Upper lobe of left lung (tissue), 6 donors: ENCODE results near the gene FTL. TPM values are rescaled to one million over a fixed set of nuclear protein-coding genes. Genes with fewer than 3 reads are reported as not detected.

Experiments
- ATAC-seq, 2 donors: fragments of 200-7000 bp; cut with Tn5 transposase; one replicate each; pipeline ENCODE4 v1.9.1; 2022; ENCODE audit warnings: mild to moderate bottlenecking in 2 of 2, moderate library complexity in 2 of 2; ENCODE audit not compliant: low FRiP score in 2 of 2
- DNase-seq, 2 donors: peaks; one replicate each; pipeline ENCODE4 v3.0.0-alpha.2; 2019 to 2020
- H3K27ac ChIP-seq, 4 donors: fragments of 200-600 bp; sonication (generic); one replicate each; pipeline ENCODE4 v1.5.1; 2016 to 2019
- H3K27me3 ChIP-seq, 4 donors: fragments of 200-600 bp; sonication (generic); one replicate each; pipeline ENCODE4 v1.5.1; 2017 to 2019
- H3K36me3 ChIP-seq, 4 donors: fragments of 200-600 bp; sonication (generic); one replicate each; pipeline ENCODE4 v1.5.1; 2016 to 2019
- H3K4me1 ChIP-seq, 4 donors: fragments of 200-600 bp; sonication (generic); one replicate each; pipeline ENCODE4 v1.5.1; 2018 to 2019
- H3K4me3 ChIP-seq, 4 donors: fragments of 200-600 bp; sonication (generic); one replicate each; pipeline ENCODE4 v1.5.1; 2017 to 2019; ENCODE audit warnings: mild to moderate bottlenecking in 2 of 4, moderate library complexity in 1 of 4
- H3K9me3 ChIP-seq, 4 donors: fragments of 200-600 bp; sonication (generic); one replicate each; pipeline ENCODE4 v1.5.1; 2018 to 2019
- CTCF ChIP-seq, 6 experiments: fragments of 450-650 bp in 4 of 6; fragments of 200-600 bp in 2 of 6; sonication (generic) in 2 of 6; IDR thresholded peaks; one replicate each; pipeline ENCODE4 v1.5.1; 2016 to 2019; ENCODE audit warnings: antibody characterized with exemption in 6 of 6
- EP300 ChIP-seq, 4 donors: sonication (generic); formaldehyde crosslinking; IDR thresholded peaks; one replicate each; pipeline ENCODE4 v1.5.1; 2017; ENCODE audit warnings: antibody characterized with exemption in 4 of 4, control low read depth in 2 of 4
- POLR2A ChIP-seq, 4 donors: fragments of 450-650 bp; IDR thresholded peaks; one replicate each; pipeline ENCODE4 v1.5.1; 2016 to 2017; ENCODE audit warnings: antibody characterized with exemption in 4 of 4, mild to moderate bottlenecking in 2 of 4
- POLR2AphosphoS5 ChIP-seq, 2 donors: sonication (generic); formaldehyde crosslinking; IDR thresholded peaks; one replicate each; pipeline ENCODE4 v1.5.1; 2017; ENCODE audit warnings: antibody characterized with exemption in 2 of 2
- WGBS, 2 donors: methylation state at CpG; one replicate each; pipeline ENCODE4 v1.1.5; 2017 to 2018; 5-methylcytosine and 5-hydroxymethylcytosine counted together
- total RNA-seq, 6 donors: library from RNA; depleted of rRNA in 4 of 6; stranded (reverse); fragments of >200 nt in 4 of 6; gene quantifications; one replicate each; pipeline versions ENCODE4 v1.1.0 to v1.2.1, GENCODE V29; 2016 to 2021
- donor health status: DM: no; HTN: no; CAD: no; lungs with moderate emphysema.
- donor health status: DM: no; HTN: yes; CAD: no; lungs with severe emphysema.

The FTL gene
- total RNA-seq, 6 donors from 2014 or later, result 5,928 to 23,282 (median 11,982) TPM

DNA sequence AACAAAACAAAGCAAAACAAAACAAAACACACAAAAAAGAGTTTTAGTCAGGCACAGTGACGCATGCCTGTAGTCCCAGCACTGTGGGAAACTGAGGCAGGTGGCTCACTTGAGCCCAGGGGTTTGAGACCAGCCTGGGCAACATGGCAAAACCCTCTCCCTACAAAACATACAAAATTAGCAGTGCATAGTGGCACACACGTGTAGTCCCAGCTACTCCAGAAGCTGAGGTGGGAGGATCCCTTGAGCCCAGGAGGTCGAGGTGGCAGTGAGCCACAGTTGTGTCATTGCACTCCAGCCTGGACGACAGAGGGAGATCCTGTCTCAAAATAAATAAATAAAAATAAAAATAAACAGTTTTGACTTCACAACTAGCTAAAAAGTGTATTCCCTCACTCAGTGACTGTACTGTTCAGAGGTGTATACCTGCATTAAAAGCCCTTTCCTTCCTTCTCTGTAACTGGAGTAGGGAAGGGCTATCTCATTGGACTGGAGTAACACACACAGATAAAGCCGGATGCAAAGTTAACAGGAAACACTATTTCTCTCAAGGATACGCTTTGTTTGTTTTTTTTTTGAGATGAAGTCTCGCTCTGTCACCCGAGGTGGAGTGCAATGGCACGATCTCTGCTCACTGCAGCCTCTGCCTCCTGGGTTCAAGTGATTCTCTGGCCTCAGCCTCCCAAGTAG, 14.1 kb upstream of the FTL start:
- Histone ChIP-seq H3K27me3 (no peaks in the 10 kb centered on the region), H3K4me1 (peaks cover 8 to 15% (median 10%) of the 10 kb centered on the region in 4 donors), H3K9me3 (peaks cover 0 to 7% (median 0%) of the 10 kb centered on the region in 4 donors), H3K4me3 (no peak overlapping the region), H3K27ac (no peak overlapping the region), H3K36me3 (no peaks in the 10 kb centered on the region)
- WGBS, 2 donors, result 55 to 58% methylated on average over 8 to 9 of the region's 9 CpGs
- no peak for ATAC-seq
- no peak for TF ChIP-seq CTCF (IDR thresholded peaks at IDR 0.05)
- no peak for TF ChIP-seq POLR2AphosphoS5 (IDR thresholded peaks at IDR 0.05)
- TF ChIP-seq POLR2A (IDR thresholded peaks at IDR 0.05), result no peak
- no peak for TF ChIP-seq EP300 (IDR thresholded peaks at IDR 0.05)
- no peak for DNase-seq

DNA sequence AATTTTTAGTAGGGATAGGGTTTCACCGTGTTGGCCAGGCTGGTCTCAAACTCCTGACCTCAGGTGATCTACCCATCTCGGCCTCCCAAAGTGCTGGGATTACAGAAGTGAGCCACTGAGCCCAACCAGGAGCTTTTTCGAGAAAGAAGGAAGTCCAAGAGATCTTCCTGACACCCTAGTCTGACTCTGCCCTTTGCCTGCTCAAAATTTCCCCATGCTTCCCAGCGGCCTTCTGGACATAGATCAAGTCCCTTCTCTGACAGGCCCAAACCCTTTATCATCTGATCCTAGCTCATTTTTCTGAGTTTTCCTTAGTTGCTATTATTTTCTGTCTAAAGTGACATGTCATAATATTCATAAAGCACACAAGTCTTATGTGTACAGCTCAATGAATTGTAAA, 12.0 kb upstream of the FTL start:
- WGBS, 2 donors, result 75 to 88% methylated on average over 3 to 4 of the region's 4 CpGs
- Histone ChIP-seq H3K9me3 (no peaks in the 10 kb centered on the region), H3K4me3 (no peak overlapping the region), H3K27ac (no peak overlapping the region), H3K36me3 (peaks cover 0 to 5% (median 0%) of the 10 kb centered on the region in 4 donors), H3K27me3 (no peaks in the 10 kb centered on the region), H3K4me1 (peaks cover 11 to 17% (median 13%) of the 10 kb centered on the region in 4 donors)
- TF ChIP-seq CTCF (IDR thresholded peaks at IDR 0.05), result no peak
- no peak for TF ChIP-seq POLR2A (IDR thresholded peaks at IDR 0.05)
- no peak for TF ChIP-seq POLR2AphosphoS5 (IDR thresholded peaks at IDR 0.05)
- no peak for TF ChIP-seq EP300 (IDR thresholded peaks at IDR 0.05)
- ATAC-seq, result no peak
- no peak for DNase-seq

DNA sequence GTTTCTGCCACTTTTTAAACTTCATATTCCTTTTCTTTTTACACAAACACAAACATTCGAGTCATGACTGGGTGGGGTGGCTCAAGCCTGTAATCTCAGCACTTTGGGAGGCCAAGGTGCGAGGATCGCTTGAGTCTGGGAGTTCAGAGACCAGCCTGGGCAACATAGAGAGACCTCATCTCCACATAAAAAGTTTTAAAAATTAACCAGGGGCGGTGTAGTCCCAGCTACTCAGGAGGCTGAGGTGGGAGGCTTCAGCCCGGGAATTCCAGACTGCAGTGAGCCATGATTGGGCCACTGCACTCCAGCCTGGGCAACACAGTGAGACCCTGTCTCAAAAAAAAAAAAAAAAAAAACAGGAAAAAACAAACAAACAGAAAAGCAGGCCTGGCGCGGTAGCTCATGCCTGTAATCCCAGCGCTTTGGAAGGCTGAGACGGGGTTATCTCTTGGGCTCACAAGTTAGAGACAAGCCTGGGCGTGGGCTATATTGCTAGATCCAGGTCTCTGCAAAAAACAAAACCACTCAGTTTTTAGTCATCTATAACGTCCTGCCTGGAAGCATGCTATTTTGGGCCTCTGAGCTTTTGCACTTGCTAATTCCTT, 11.0 kb upstream of the FTL start:
- Histone ChIP-seq H3K4me3 (peak overlapping the region in 3 of 4 donors; percentile 79 to 87 (median 87)), H3K27me3 (no peaks in the 10 kb centered on the region), H3K4me1 (peaks cover 11 to 17% (median 13%) of the 10 kb centered on the region in 4 donors), H3K9me3 (no peaks in the 10 kb centered on the region), H3K27ac (peak overlapping the region; percentile 79 to 95 (median 85)), H3K36me3 (peaks cover 0 to 5% (median 0%) of the 10 kb centered on the region in 4 donors)
- 64 to 76% methylated on average over 11 of the region's 11 CpGs for WGBS, 2 donors
- ATAC-seq, result no peak
- no peak for DNase-seq
- TF ChIP-seq CTCF (IDR thresholded peaks at IDR 0.05) (no peak), EP300 (IDR thresholded peaks at IDR 0.05) (no peak), POLR2AphosphoS5 (IDR thresholded peaks at IDR 0.05) (no peak)

DNA sequence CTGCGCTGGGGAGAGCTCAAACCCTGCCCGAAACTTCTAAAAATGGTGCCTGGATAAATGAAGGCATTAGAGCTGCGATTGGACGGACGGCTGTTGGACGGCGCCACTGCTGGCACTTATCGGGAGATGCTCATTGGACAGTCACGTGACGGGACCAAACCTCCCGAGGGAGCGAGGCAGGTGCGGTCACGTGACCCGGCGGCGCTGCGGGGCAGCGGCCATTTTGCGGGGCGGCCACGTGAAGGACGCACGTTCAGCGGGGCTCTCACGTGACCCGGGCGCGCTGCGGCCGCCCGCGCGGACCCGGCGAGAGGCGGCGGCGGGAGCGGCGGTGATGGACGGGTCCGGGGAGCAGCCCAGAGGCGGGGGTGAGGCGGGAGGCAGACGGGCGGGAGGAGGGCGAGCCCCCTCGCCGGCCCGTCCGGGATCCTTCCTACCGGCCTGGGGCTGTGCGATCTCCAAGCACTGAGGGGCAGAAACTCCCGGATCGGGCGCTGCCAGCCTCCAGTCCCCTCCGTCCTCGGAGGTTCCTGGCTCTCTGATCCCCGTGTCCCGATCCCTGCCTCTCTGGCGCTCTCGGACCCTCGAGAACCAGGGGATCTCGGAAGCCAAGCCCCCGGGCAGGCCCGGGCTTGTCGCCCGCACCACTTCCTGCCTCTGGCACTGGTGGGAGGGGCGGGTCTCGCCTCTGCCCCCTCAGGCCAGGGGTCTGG, 10.4 kb upstream of the FTL start, which contains the start of gene BAX:
Gene BAX, plus strand, starts transcription at position 281 of the 713 bp plus-strand sequence. Its CDS starts 54 bp downstream, at position 335.
- ATAC-seq, result peak; percentile 90 to 98
- H3K36me3 ChIP-seq, result peaks cover 0 to 5% (median 0%) of the 10 kb centered on the region in 4 donors
- no peaks in the 10 kb centered on the region for H3K9me3 ChIP-seq
- peaks cover 11 to 17% (median 13%) of the 10 kb centered on the region in 4 donors for H3K4me1 ChIP-seq
- TF ChIP-seq POLR2AphosphoS5 (IDR thresholded peaks at IDR 0.05) (peak; percentile 74 to 80), EP300 (IDR thresholded peaks at IDR 0.05) (peak in 1 of 4 donors; percentile 13), CTCF (IDR thresholded peaks at IDR 0.05) (peak in 2 of 6 experiments; percentile 18 to 30), POLR2A (IDR thresholded peaks at IDR 0.05) (peak in 3 of 4 donors; percentile 23 to 92 (median 81))
- peak within 1 kb of the TSS; percentile 79 to 95 (median 85) for H3K27ac ChIP-seq
- peak; percentile 97 to 99 for DNase-seq
- WGBS, 2 donors, result 1 to 2% methylated on average over 10 to 33 of the region's 71 CpGs
- H3K27me3 ChIP-seq, result no peaks in the 10 kb centered on the region
- H3K4me3 ChIP-seq, result peak within 1 kb of the TSS; percentile 56 to 87 (median 83)
